Suprapubic skin (tissue), 3 donors: ENCODE results near the gene GYPB.
"Not testable (repeated sequence)": the region's sequence is repeated elsewhere in the genome, so short reads cannot be mapped to it uniquely, and the experiment has no call there.

ENCODE experiments used
- EP300 ChIP-seq: sonication (generic); formaldehyde crosslinking; IDR thresholded peaks from one replicate; pipeline ENCODE4 v1.6.1; 2017; ENCODE audit warnings: antibody characterized with exemption
- TF ChIP-seq, protein P1 (sequence below), 2 donors: fragments of 200-600 bp in 1 of 2; fragments of 450-650 bp in 1 of 2; sonication (generic) in 1 of 2; IDR thresholded peaks; one replicate each; pipeline ENCODE4 v1.5.1; 2016 to 2019; ENCODE audit warnings: antibody characterized with exemption in 2 of 2, mild to moderate bottlenecking in 1 of 2, moderate library complexity in 1 of 2

- TF ChIP-seq, protein P1, sequence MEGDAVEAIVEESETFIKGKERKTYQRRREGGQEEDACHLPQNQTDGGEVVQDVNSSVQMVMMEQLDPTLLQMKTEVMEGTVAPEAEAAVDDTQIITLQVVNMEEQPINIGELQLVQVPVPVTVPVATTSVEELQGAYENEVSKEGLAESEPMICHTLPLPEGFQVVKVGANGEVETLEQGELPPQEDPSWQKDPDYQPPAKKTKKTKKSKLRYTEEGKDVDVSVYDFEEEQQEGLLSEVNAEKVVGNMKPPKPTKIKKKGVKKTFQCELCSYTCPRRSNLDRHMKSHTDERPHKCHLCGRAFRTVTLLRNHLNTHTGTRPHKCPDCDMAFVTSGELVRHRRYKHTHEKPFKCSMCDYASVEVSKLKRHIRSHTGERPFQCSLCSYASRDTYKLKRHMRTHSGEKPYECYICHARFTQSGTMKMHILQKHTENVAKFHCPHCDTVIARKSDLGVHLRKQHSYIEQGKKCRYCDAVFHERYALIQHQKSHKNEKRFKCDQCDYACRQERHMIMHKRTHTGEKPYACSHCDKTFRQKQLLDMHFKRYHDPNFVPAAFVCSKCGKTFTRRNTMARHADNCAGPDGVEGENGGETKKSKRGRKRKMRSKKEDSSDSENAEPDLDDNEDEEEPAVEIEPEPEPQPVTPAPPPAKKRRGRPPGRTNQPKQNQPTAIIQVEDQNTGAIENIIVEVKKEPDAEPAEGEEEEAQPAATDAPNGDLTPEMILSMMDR (IDR thresholded peaks at IDR 0.05) = not testable (repeated sequence)
- TF ChIP-seq EP300 = not testable (repeated sequence)
Measured at GRCh38 chr4:143951458-143951972, 67.7 kb downstream of the GYPB start.
